DMS 273 treated with DMSO at 0.1 percent for 48 hours (cell line): ENCODE measurements around the gene CCL18.
"Not testable (repeated sequence)": the region's sequence is repeated elsewhere in the genome, so short reads cannot be mapped to it uniquely, and the experiment has no call there.

ENCODE experiments used
- DNase-seq: peaks from one replicate; lab custom pipeline; 2025; lab: John Stamatoyannopoulos, UW

The CCL18 gene

DNA sequence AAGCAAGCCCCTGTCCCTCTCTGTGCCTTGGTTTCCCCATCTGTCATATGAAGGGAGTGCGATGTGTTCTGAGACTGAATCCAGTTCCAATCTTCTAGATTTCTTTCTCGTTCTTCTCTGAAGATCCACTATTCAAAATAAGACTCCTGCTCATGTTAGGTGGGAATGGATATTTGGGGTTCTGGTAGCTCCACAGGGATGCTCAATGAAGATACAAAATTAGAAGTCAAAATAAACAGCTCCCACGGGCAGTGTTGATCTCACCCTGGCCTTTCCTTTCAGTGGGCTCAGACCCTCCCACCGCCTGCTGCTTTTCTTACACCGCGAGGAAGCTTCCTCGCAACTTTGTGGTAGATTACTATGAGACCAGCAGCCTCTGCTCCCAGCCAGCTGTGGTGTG, 40.2 kb downstream of the CCL18 start:
- not testable (repeated sequence) for DNase-seq

DNA sequence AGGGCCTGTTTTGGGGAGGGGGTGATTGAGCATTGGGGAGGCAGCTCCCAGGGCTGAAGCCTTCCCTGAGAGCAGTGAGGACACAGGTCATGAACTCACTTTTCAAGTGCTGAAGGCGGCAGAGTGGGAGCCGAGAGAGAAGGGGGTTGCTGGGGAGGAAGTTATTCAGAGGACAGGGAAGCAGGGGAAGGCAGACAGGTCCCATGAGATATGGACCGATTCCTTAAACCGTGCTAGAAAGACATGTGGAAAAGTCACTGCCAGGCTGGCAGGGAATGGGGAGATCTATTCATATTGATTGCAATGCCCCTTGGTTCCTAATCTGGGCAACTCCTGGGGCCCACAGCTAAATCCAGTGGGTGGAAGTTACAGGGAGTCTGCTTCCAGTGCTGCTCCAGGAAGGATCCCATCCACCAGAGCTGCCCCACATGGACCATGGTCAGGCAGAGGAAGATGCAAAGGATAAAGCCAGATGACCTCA, 40.7 kb downstream of the CCL18 start:
- DNase-seq, result no peak

DNA sequence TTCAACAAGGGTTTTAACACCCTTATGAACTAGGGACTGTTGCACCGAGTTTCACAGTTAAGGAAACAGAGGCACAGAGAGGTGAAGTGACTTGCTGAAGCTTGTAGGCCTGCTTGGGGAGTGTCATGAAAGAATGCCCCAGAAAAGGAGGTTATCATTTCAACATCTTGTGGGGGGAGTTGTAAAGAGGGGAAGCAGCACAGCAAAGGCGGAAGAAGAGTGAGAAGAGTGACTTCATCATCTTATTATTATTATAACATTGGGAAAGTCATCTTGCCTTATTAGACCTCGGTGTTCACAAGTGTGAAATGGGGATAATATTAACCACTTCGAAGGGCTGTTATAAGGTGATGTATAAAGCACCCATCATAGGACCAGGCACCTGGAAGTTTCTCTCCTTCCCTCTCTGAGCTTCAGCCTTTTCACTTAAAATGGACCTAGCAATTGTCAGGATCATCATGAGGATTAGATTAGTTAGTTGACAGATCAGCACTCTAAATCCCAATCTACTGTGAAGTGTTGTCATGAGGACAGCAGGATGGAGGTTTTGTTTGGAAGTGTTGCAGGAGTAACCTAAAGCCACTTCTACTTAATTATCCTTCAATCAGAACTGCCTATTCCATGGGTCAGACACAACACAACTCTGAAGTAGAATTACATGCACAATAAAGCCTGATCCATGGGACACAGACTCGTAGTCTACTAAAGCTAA, 41.9 kb downstream of the CCL18 start:
- no peak for DNase-seq

DNA sequence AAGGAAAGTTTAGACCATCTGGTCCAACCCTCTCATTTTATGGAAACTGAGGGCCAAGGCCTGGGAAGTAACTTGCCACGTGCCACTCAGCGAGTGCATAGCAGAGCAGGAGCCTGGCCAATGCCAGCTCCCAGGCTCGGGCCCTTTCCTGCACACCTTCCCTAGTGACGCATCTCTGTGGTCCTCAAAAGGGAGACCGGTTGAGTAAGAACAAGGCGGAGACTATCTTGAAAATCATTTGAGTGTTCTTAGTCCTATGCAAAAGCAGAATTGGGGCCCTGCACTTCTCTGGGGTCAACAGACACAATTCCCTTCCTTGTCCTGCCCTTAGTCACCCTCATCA, 42.4 kb downstream of the CCL18 start:
- DNase-seq, result no peak

DNA sequence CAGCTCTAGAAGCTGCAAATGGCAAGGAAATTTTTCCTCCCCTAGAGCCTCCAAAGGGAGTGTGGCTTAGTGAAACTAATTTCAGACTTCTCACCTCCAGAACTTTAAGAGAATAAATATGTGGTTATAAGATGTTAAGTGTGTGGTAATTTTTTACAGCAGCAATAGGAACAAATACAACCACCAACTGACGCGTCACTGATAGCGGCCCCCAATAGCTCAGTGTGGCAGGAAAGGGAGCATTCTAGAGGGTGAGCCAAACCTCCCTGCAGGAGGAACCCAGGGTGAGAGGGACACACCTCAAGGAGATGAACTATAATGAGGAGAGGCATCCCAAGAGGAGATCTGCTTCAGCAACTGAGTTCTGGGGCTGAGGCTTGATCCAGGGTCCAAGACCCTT, 43.6 kb downstream of the CCL18 start:
- DNase-seq, result no peak

DNA sequence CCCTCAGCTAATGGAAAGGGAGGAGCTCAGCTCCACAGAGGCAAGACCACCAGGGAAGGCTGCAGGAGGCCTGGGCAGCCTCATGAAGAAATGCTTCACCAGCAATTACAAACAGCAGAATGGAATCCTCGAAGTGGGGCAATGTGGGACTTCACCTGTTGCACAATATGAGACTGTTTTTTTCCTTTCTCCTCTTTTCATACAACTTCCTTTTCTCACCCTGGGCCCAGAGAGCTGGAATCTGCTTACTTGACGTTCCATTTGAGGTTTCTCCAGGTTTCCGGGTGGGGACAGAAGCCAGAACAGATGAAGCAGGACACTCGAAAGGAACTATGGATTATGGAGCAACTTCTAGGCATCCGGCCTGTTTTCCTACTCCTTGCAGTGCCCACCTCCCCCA, 44.2 kb downstream of the CCL18 start:
- DNase-seq, result not testable (repeated sequence)

DNA sequence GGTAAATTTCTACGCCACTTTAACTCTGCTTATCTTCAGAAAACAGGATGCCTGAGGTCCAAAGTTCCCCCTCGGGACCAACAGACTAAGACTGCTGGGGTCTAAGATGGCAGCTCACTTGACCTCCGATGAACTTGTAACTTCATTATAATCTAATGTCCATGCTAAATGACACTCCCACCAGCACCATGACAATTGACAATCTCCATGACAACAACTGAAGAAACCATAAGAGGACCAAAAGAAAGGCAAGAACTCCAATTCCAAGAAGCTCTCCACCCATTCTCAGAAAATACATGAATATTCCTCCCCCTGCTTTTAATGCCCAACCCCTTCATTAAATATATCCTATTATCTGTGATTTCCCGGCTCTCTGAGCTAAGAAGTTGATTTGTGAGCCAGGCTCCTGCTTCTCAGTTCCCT, 47.0 kb downstream of the CCL18 start:
- no peak for DNase-seq

DNA sequence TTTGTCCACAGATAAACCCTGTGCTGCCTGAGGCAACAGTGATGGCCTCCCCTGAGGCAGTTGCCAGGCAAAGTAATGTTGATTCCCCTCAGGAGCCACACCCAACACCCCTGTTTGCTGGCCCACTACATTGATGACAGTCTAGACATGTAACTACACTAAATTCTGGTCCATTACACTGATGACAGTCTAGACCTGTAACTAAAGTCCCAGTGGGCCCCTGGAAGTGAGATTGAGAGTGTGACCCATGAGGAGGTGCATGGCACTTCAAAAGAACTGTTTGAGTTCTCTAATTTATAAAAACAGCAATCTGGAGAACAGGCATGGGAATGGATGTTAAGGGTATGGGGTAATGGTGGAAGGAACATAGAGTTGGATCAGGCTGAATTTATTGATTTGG, 48.5 kb downstream of the CCL18 start:
- no peak for DNase-seq

DNA sequence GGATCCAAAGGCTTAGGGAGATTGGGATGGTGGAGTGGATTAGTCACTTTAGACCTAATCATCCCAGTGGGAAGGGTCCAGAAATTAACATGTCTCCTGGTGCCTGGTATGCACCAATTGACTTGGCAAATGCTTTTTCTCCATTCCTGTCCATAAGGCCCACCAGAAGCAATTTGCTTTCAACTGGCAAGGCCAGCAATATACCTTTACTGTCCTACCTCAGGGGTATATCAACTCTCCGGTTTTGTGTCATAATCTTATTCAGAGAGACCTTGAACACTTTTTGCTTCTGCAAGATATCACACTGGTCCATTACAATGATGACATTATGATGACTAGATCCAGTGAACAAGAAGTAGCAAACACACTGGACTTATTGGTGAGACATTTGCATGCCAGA, 49.1 kb downstream of the CCL18 start:
- DNase-seq, result not testable (repeated sequence)

DNA sequence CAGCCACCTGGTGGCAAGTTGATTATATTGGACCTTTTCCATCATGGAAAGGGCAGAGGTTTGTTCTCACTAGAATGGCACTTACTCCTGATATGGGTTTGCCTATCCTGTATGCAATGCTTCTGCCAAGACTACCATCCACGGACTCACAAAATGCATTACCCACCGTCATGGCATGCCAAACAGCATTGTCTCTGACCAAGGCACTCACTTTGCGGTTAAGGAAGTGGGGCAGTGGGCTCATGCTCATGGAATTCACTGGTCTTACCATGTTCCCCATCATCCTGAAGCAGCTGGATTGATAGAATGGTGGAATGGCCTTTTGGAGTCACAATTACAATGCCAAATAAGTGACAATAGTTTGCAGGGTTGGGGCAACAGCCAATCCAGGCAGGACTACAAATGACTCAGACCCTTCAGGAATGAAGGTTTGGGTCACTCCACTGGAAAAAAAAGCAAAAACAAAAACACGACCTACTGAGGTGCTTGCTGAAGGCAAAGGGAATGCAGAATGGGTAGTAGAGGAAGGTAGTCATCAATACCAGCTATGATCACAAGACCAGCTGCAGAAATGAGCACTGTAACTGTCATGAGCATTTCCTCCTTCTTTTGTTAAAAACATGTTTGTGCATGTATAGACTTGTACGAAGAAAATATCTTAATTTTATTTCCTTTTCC, 51.0 kb downstream of the CCL18 start:
- DNase-seq, result not testable (repeated sequence)

DNA sequence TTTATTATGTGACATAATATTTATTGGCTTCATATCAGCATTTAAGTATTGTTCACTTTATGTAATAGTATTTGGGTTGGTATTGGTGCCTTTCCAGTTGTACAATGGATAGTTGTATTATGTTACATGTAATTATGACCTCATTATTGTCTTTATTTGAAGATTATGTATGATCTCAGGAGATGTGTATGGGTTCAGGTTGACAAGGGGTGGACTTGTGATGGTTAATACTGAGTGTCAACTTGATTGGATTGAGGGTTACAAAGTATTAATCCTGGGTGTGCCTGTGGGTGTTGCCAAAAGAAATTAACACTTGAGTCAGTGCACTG, 51.5 kb downstream of the CCL18 start:
- not testable (repeated sequence) for DNase-seq

DNA sequence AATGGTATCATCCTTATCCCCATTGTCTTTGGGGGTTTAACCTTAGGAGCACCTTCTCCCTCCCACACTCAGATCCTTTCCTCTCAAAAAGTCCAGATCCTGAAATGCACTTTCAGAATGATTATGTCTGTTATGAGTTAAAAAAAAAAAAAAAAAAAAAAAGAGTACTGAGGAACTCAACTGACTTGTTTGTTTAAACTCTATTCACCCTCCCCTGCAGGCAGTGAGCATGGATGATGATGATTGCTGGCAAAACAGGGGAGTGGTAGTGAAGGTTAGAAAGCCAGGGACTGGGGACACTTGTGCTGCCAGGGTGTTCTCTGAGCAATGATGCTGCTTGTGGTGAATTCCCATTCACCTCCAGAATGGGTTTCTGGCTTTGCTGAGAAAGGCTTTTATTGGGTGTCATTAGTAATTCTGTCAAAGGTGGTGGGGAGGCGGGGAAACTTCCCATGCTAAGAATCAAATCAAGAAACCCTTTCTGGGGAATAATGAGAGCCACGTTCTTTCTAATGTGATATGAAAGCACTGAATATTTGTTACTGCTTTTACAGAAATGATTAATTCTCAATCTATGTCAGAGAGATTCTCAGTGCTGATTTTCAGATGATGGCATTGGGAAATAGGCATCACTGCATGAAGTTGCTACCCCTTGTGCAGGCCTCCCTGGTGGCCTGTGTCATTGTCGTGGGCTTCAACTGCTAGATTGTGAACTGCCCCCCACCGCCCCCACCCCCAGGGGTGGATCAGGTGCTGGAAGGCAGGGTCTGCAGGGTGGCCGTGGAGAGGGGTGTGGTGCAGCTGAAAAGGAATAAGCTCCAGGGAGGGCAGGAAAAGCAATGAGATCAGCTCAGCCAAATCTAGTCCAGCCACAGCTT, 53.7 kb downstream of the CCL18 start:
- no peak for DNase-seq

DNA sequence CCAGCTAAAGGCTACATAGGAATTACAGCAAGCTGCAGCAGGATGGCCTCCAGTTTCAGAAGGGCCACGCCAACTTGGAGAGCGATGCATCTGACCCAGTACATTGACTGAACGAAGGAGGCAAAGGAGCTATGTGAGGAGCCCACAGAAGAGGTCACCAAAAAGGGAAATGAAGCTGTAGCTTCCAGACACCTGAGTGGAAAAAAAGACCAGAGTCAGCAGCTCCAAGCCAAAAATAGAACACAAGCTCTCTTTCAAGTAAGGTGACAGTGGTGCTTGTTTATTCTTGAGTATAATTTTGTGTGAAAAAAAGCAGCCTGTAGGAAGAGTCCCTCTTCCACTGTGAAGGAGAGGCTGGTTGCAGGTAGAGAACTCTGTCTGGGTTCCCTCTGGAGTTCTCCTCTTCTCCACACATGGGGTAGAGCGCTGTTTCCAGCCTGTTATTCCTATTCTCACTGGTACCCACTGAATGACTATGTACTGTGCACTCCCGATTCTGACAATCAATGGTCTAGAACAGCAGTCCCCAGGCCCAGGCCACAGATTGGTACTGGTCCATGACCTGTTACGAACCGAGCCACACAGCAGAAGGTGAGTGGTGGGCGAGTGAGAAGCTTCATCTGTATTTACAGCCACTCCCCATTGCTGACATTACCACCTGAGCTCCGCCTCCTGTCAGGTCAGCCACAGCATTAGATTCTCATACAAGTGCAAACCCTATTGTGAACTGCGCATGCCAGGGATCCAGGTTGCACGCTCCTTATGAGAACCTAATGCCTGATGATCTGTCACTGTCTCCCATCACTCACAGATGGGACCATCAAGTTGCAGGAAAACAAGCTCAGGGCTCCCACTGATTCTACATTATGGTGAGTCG, 54.6 kb downstream of the CCL18 start:
- DNase-seq, result no peak

DNA sequence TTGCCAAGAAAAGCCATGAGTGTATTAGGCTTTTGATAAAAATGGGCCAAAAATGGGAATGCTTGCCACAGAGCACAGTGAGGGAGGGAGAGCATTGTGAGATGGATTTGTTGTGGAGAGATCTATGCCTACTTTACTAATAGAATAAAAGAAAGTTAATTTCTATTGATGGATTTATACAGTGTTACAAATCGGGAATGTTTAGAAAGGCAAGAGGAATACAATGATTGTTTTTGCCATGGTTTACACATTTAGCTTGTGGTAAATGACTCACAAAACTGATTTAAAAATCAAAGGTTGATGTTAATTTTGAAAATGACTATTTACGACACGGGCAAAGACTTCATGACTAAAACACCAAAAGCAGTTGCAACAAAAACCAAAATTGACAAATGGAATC, 56.1 kb downstream of the CCL18 start:
- no peak for DNase-seq

DNA sequence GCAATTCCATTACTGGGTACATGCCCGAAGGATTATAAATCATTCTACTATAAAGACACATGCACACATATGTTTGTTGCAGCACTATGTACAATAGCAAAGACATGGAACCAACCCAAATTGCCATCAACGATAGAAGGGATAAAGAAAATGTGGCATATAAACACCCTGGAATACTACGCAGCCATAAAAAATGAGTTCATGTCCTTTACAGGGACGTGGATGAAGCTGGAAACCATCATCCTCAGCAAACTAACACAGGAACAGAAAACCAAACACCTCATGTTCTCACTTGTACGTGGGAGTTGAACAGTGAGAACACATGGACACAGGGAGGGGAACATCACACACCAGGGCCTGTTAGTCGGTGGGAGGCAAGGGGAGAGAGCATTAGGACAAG, 57.0 kb downstream of the CCL18 start:
- not testable (repeated sequence) for DNase-seq
